ENCODE results near the gene PTPA. TPM values are rescaled to one million over a fixed set of nuclear protein-coding genes. Genes with fewer than 3 reads are reported as not detected.

The PTPA gene
- total RNA-seq, 2 donors from 2014 or later = 49.8 to 50.0 TPM

DNA sequence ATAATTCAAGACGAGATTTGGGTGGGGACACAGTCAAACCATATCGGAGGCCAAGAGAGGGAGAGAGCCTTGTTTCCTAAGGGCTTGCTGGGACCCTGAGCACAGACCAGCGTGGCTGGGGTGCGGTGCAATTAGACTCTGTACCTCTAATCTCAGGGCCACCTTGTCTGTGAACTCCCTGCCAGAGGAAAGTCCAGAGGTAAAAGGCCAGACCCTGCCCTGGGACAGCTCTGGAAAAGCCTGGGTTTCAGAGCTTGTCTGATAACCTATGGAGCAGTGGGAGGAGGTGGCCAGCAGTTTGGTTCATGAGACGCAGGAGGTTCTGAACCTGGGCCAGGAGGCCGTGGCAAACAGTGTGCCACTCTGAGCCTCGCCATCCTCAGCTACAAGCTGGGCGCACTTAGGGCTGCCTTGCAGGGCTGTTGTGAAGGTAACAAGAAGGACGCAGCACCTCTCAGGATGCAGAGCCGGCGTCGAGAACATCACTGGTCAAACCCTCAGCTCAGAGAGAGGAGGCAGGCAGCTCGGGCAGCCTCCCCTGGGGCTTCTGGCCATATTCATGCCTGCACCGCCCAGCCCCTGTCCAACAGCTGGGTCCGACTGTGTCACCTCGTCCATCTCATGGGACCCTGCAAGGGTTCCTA, 35.1 kb upstream of the PTPA start:
- no peak for ATAC-seq
- H3K4me3 Mint-ChIP-seq = no peak overlapping the region
- H3K36me3 Mint-ChIP-seq (ENCODE audit: low read depth) = no peaks in the 10 kb centered on the region
- H3K4me1 Mint-ChIP-seq = peaks cover 29% of the 10 kb centered on the region
- DNase-seq = no peak
- H3K27ac Mint-ChIP-seq = no peak overlapping the region
- H3K27me3 Mint-ChIP-seq = no peaks in the 10 kb centered on the region
- H3K9me3 ChIP-seq (ENCODE audit: control insufficient read depth, low read length, poor library complexity, severe bottlenecking) = no peaks in the 10 kb centered on the region

GRCh38 chr9:129076640-129077037, 34.6 kb upstream of the PTPA start:
- no peaks in the 10 kb centered on the region for H3K9me3 ChIP-seq (ENCODE audit: control insufficient read depth, low read length, poor library complexity, severe bottlenecking)
- ATAC-seq (no peak), DNase-seq (no peak)
- no peaks in the 10 kb centered on the region for H3K36me3 Mint-ChIP-seq (ENCODE audit: low read depth)
- H3K27me3 Mint-ChIP-seq = no peaks in the 10 kb centered on the region
- H3K27ac Mint-ChIP-seq = no peak overlapping the region
- no peak overlapping the region for H3K4me3 Mint-ChIP-seq
- H3K4me1 Mint-ChIP-seq = peaks cover 29% of the 10 kb centered on the region

DNA sequence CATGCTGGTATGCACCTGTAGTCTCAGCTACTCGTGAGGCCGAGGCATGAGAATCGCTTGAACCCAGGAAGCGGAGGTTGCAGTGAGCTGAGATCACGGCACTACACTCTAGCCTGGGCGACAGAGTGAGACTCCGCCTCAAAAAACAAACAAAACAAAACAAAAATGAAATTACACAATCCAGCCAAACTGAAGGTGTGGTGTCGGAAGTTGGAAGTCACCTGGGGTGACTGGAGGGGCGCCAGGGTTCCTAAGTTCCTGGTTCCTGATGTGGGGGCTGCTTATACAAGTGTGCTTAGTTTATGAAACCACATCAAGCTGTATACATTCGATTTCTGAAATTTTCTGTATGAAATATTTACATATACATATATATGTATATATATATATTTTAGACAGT, 34.0 kb upstream of the PTPA start:
- ATAC-seq (no peak), DNase-seq (no peak)
- no peaks in the 10 kb centered on the region for H3K9me3 ChIP-seq (ENCODE audit: control insufficient read depth, low read length, poor library complexity, severe bottlenecking)
- peaks cover 29% of the 10 kb centered on the region for H3K4me1 Mint-ChIP-seq
- H3K27ac Mint-ChIP-seq = no peak overlapping the region
- no peaks in the 10 kb centered on the region for H3K36me3 Mint-ChIP-seq (ENCODE audit: low read depth)
- no peaks in the 10 kb centered on the region for H3K27me3 Mint-ChIP-seq
- no peak overlapping the region for H3K4me3 Mint-ChIP-seq

DNA sequence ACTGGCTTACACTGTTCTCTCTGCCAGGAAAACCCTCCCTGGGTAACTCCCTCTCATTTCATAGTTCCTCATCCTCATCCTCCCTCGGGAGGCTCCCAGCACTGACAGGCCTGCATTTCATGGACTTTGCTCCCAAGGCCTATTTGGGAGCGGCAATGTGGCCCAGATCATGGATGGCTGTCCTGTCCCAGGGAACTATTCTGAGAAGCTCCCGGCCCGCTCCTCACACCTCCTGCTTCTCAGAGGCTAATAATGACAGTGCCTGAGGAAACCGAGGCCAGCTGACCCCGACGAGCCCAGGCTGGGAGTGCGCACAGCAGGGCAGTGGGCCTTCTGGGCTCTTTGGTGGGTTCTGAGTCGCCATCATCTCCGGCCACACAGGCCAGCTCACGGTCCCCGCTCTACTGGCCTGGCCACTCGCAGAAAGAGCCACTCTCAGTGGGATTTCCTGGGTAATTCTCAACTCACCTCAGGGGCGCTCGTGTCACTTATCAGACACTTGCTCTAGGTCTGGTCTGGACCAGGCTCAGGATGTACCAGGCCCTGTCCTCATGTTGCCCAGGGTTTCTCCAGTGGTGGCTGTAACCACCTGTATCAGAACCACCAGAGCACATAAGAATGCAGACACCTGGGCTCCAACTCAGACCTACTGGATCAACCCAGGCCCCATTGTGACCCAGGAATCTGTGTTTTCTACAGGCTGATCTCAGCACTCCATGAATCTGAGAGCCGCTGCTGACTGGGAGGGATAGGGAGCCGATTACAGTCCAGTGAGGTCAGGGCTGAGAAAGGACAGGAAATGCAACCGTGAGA, 32.3 kb upstream of the PTPA start:
- ATAC-seq (no peak), DNase-seq (no peak)
- no peaks in the 10 kb centered on the region for H3K36me3 Mint-ChIP-seq (ENCODE audit: low read depth)
- H3K4me1 Mint-ChIP-seq = peaks cover 29% of the 10 kb centered on the region
- peak overlapping the region; percentile 92 for H3K4me3 Mint-ChIP-seq
- H3K9me3 ChIP-seq (ENCODE audit: control insufficient read depth, low read length, poor library complexity, severe bottlenecking) = no peaks in the 10 kb centered on the region
- H3K27me3 Mint-ChIP-seq = no peaks in the 10 kb centered on the region
- peak overlapping the region; percentile 72 for H3K27ac Mint-ChIP-seq

DNA sequence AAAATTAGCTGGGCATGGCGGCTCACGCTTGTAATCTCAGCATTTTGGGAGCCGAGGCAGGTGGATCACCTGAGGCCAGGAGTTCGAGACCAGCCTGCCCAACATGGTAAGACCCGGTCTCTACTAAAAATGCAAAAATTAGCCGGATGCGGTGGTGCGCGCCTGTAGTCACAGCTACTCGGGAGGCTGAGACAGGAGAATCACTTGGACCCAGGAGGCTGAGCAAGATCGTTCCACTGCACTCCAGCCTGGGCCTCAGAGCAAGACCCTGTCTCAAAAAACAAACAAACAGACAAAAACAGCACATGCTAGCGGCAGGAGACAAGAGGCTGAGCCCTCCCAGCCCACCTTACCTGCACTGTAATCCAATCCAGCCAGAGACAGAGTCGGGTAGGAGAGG, 31.4 kb upstream of the PTPA start:
- H3K36me3 Mint-ChIP-seq (ENCODE audit: low read depth) = no peaks in the 10 kb centered on the region
- ATAC-seq (no peak), DNase-seq (no peak)
- no peaks in the 10 kb centered on the region for H3K9me3 ChIP-seq (ENCODE audit: control insufficient read depth, low read length, poor library complexity, severe bottlenecking)
- no peaks in the 10 kb centered on the region for H3K27me3 Mint-ChIP-seq
- H3K27ac Mint-ChIP-seq = peak overlapping the region; percentile 72
- peak overlapping the region; percentile 92 for H3K4me3 Mint-ChIP-seq
- peaks cover 26% of the 10 kb centered on the region for H3K4me1 Mint-ChIP-seq

DNA sequence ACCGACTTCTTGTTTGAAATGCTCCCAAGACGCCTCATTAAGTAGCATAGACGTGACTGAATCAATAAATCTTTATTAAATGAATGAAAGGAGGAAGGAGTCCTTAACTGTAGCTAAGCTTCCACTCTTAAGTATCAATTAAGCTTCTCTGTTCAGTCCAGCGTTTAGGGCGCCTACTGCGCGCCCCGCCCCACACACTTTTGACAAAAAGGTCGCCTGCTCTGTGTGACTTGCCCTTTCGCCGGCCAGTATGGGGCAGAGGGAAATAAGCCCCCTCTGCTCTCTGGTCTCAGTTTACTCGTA, 31.0 kb upstream of the PTPA start:
- Mint-ChIP-seq H3K4me1 (peaks cover 26% of the 10 kb centered on the region), H3K4me3 (peak overlapping the region; percentile 92), H3K27me3 (no peaks in the 10 kb centered on the region), H3K36me3 (ENCODE audit: low read depth) (no peaks in the 10 kb centered on the region), H3K27ac (peak overlapping the region; percentile 72)
- no peaks in the 10 kb centered on the region for H3K9me3 ChIP-seq (ENCODE audit: control insufficient read depth, low read length, poor library complexity, severe bottlenecking)
- ATAC-seq (no peak), DNase-seq (no peak)

DNA sequence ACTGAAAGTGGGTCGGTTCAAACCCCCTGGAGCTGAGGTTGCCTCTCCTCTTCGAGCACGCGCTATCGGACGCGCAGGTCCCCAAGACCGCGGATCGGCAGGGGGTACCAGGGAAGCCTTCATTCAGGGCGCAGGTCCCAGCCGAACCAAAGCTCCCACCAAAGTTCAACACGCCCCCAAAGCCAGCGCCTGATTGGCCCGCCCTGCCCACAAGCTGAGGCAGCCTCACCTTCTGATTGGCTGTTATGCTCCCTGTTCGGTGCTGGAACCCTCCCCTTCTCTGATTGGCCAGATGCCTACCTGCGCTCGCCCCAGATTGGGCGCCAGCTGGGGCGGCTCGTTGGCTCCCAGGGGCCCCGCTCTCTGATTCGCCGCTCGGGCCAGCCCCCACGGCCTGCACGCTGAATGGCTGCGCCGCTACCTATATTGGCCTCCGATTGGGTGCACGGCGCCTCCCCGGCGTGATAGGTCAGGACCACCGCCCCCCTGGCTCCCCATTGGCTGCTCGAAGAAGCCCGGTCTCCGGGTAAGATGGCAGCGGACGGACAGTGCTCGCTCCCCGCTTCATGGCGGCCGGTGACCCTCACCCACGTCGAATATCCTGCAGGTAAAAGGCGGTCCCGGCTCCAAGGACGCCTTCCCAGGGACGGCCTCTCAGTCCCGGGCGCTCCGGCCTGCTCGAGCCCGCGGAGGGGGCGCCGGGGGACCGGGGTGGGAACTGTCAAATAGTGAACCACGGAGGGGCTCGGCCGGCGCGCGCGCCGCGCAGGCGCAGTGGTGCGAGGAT, 30.4 kb upstream of the PTPA start, which contains the start of gene DOLPP1:
Gene DOLPP1 (plus strand): TSS at position 511 of the 787 bp plus-strand sequence. CDS start 21 bp downstream, at position 532.
- peak; percentile 96 for ATAC-seq
- Mint-ChIP-seq H3K27ac (peak within 1 kb of the TSS; percentile 72), H3K27me3 (no peaks in the 10 kb centered on the region), H3K4me1 (peaks cover 23% of the 10 kb centered on the region), H3K36me3 (ENCODE audit: low read depth) (no peaks in the 10 kb centered on the region), H3K4me3 (peak within 1 kb of the TSS; percentile 92)
- H3K9me3 ChIP-seq (ENCODE audit: control insufficient read depth, low read length, poor library complexity, severe bottlenecking) = no peaks in the 10 kb centered on the region
- peak; percentile 96 to 98 (median 97) for DNase-seq

DNA sequence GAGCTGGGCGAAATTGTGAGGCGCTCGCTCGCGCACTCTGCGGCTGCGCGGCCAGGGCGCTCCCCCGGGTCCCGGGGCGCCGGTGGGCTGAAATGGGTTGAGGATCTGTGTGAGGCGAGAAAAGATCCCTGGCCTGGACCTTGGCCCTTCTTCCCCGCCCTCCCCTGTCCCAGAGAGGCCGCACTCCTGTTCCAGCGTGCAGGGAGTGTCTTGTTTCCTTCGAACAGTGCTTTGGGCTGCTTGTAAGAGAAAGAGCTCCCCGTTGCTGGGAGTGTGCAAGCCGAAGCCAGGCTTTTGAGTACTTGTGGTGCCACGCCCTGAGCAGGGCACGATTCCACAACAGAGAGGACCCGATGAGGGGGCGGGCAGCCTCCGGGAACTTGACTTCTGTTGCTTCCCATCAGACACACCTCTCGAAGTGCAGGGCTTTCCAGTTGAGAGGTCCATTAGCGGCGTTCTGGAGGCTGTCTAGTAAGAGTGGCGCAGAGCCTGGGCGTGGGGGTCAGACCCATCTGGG, 29.8 kb upstream of the PTPA start:
- Mint-ChIP-seq H3K36me3 (ENCODE audit: low read depth) (no peaks in the 10 kb centered on the region), H3K27ac (peak overlapping the region; percentile 72), H3K27me3 (no peaks in the 10 kb centered on the region), H3K4me3 (peak overlapping the region; percentile 92), H3K4me1 (peaks cover 23% of the 10 kb centered on the region)
- DNase-seq (no peak), ATAC-seq (no peak)
- H3K9me3 ChIP-seq (ENCODE audit: control insufficient read depth, low read length, poor library complexity, severe bottlenecking) = no peaks in the 10 kb centered on the region

DNA sequence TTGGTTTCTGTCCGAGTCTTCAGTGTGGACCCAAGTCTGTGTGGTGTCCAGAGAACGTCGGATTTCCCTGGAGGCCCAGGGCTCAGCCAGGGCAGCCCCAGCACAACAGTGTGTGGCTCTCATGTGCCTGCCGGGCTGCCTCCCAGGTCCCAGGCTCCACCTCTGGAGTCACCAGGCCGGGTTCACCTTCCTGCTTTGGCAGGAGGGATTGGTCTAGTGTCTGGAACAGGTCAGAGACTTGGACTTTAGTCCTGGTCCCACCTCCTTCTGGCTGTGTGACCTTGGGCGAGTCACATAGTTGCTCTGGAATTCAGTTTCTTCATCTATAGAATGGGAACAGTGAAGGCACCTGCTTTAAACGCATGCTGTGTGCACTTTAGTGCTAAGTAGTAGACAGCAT, 27.1 kb upstream of the PTPA start:
- H3K4me1 Mint-ChIP-seq = peaks cover 18% of the 10 kb centered on the region
- H3K27ac Mint-ChIP-seq = no peak overlapping the region
- H3K4me3 Mint-ChIP-seq = no peak overlapping the region
- H3K27me3 Mint-ChIP-seq = no peaks in the 10 kb centered on the region
- DNase-seq (no peak), ATAC-seq (no peak)
- H3K36me3 Mint-ChIP-seq (ENCODE audit: low read depth) = no peaks in the 10 kb centered on the region
- no peaks in the 10 kb centered on the region for H3K9me3 ChIP-seq (ENCODE audit: control insufficient read depth, low read length, poor library complexity, severe bottlenecking)

DNA sequence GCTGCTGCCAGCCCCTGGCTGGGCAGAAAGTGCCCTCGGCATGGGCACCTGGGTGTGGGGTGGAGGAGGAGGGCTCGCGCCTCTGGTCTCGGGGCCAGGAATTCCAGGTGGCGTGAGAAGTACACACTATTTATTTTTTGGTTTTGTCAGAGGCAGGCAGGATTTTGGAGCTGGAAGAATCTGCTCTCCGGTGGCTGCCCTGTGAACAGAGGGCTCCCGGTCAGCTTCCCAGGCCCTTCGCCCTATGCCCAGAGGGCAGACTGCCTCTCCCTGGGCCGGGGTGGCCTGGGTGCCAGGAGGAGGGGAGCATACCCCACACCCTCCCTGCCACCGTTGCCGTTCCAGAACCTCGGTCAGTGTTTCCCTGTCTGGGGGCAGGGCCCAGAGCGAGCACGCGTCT, 22.0 kb upstream of the PTPA start:
- H3K27ac Mint-ChIP-seq = no peak overlapping the region
- ATAC-seq = no peak
- no peak overlapping the region for H3K4me3 Mint-ChIP-seq
- DNase-seq = no peak
- H3K4me1 Mint-ChIP-seq = no peaks in the 10 kb centered on the region
- peaks cover 2% of the 10 kb centered on the region for H3K36me3 Mint-ChIP-seq (ENCODE audit: low read depth)
- no peaks in the 10 kb centered on the region for H3K9me3 ChIP-seq (ENCODE audit: control insufficient read depth, low read length, poor library complexity, severe bottlenecking)
- no peaks in the 10 kb centered on the region for H3K27me3 Mint-ChIP-seq

- ATAC-seq (no peak), DNase-seq (no peak)
- Mint-ChIP-seq H3K4me3 (no peak overlapping the region), H3K27me3 (no peaks in the 10 kb centered on the region), H3K27ac (peak overlapping the region; percentile 53), H3K4me1 (peaks cover 3% of the 10 kb centered on the region), H3K36me3 (ENCODE audit: low read depth) (peaks cover 2% of the 10 kb centered on the region)
- H3K9me3 ChIP-seq (ENCODE audit: control insufficient read depth, low read length, poor library complexity, severe bottlenecking) = no peaks in the 10 kb centered on the region
Observed at GRCh38 chr9:129093602-129094386, 17.4 kb upstream of the PTPA start.

DNA sequence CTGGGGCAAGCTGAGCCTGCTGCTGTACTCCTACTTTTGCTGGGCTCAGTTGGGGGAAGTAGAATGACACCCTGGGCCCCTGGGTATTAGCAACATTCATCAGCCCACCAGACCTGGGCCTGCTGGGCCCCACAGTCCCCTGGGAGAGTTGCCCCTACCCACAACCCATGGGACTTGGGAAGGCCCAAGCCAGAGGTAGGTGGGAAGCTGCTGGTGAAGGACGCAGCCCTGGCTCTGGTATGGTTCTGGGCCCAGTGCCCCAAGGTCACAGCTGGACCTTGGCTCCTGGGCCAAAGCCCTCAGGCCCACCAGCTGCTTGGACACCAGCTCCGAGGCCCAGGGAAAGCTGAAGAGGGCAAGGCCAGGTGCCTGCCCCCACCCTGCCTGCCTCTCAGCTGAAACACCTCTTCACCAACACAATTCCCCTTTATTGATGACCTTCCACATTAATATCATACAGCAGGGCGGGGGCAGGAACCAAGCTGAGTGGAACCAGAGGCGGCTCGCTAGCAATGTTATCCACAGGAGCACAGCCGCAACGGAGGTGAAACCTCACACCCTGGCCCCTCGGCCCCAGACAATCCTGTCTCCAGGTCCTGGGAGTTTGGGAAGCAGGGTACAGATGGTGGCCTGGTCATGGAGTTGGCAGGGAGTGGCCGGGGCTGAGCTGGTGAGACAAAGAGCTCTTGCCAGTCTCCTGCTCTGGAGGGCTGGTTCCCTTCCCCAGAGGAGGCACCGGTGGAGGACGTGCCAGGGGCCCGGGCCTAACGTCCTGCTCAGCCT, 16.6 kb upstream of the PTPA start:
- H3K27me3 Mint-ChIP-seq = no peaks in the 10 kb centered on the region
- no peak for ATAC-seq
- H3K4me1 Mint-ChIP-seq = peaks cover 3% of the 10 kb centered on the region
- peak overlapping the region; percentile 53 for H3K27ac Mint-ChIP-seq
- no peaks in the 10 kb centered on the region for H3K9me3 ChIP-seq (ENCODE audit: control insufficient read depth, low read length, poor library complexity, severe bottlenecking)
- H3K36me3 Mint-ChIP-seq (ENCODE audit: low read depth) = peaks cover 2% of the 10 kb centered on the region
- no peak for DNase-seq
- H3K4me3 Mint-ChIP-seq = no peak overlapping the region

Data from T-helper 17 cell (primary cell).